HG03280 (cell line): ENCODE results near the gene COX17.
A peak's percentile ranks its signal among the peaks of the same experiment; 100 is the strongest.
"Not testable (repeated sequence)": the region's sequence is repeated elsewhere in the genome, so short reads cannot be mapped to it uniquely, and the experiment has no call there.

Source experiments
- ATAC-seq: cut with Tn5 transposase; IDR thresholded peaks from one replicate; pipeline ENCODE4 v1.9.1; 2021; ENCODE audit warnings: mild to moderate bottlenecking, moderate library complexity; ENCODE audit not compliant: unreplicated experiment

Gene COX17, protein sequence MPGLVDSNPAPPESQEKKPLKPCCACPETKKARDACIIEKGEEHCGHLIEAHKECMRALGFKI

GRCh38 chr3:119676771-119677640, at the start of gene COX17:
Gene COX17, minus strand, starts transcription at chr3:119677406. Its CDS starts 96 bp downstream, at chr3:119677310.
- peak; percentile 90 for ATAC-seq

DNA sequence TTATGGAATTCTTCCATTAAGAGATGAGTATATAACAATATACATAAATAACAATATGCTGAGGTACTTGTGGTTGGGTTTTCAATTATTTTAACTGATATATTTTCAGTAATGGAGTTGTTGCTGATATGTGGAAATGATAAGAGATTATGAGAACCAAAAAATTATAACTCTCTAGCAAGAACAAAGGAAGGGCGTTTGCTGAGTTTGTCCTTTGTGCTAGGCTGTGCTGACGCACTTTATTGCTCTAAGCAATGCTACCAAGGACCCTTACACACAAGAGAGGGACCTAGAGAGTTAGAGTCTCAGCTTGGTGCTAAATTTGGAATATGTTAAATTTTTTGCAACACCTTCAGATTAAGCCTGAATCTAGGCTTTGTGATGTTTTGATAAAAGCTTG, 49.7 kb upstream of the COX17 start:
- no peak for ATAC-seq

DNA sequence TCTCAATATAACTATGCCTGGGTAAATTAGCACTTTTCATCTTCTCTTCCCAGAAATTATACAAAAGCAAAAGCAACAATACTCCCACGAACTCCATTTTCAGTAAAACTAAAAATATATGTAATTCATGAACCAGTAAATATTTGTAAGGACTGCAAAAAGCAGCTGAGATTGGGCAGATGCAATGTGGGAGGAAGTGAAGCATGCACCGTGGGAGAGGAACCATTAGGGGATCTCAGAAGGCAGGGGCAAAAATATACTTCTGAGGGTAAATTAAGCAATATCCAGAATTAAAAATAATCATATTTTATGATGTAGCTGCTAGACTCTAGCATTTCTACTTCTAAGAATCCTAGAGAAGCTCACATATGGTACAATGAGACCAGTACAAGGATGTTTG, 45.8 kb upstream of the COX17 start:
- ATAC-seq: no peak

- ATAC-seq: no peak
These were observed 40.3 kb upstream of the COX17 start for GRCh38 chr3:119717520-119717919.

GRCh38 chr3:119716998-119717397, 39.8 kb upstream of the COX17 start:
- no peak for ATAC-seq

GRCh38 chr3:119715105-119715504, 37.9 kb upstream of the COX17 start:
- no peak for ATAC-seq

- ATAC-seq: no peak
These were observed 26.8 kb upstream of the COX17 start for GRCh38 chr3:119703820-119704531.

- ATAC-seq: peak; percentile 93
These were observed 25.6 kb upstream of the COX17 start, which contains the start of gene CFAP91 for GRCh38 chr3:119702530-119703527. Gene CFAP91, plus strand, starts transcription at chr3:119703022. Its CDS starts 77 bp downstream, at chr3:119703099.

GRCh38 chr3:119700920-119701734, 23.9 kb upstream of the COX17 start:
- no peak for ATAC-seq

DNA sequence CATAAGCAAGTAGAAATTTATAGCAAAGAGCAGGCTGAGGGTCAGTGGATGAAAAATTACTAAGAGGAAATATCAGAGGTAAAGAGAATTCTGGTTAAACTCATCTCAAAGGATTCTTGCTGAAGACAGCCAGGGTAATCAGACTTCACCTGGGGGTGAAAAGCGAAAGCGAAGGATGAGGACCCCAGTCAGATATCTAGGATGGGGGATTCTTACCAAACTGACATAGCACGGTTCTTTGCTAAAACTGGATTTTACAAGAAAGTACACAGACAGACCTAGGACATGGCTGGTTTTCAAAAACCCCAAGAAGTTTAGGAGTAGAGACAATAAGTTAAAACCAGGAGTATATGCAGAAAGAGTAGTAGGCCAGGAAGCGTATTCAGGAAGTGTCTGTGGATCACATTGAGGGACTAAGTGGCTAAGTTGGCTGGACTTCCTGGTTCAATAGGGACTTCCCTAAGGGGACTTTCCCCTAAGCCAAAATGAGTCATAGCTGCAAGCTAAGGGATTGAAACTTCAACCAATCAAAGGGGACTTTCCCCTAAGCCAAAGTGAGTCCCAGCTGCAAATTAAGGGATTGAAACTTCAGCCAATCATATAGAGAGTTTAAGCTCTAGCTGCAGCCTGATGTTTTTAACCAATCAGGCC, 23.2 kb upstream of the COX17 start:
- no peak for ATAC-seq

GRCh38 chr3:119697394-119697793, 20.2 kb upstream of the COX17 start:
- ATAC-seq: peak; percentile 34

- no peak for ATAC-seq
These were observed 18.3 kb upstream of the COX17 start for GRCh38 chr3:119695480-119695879.

DNA sequence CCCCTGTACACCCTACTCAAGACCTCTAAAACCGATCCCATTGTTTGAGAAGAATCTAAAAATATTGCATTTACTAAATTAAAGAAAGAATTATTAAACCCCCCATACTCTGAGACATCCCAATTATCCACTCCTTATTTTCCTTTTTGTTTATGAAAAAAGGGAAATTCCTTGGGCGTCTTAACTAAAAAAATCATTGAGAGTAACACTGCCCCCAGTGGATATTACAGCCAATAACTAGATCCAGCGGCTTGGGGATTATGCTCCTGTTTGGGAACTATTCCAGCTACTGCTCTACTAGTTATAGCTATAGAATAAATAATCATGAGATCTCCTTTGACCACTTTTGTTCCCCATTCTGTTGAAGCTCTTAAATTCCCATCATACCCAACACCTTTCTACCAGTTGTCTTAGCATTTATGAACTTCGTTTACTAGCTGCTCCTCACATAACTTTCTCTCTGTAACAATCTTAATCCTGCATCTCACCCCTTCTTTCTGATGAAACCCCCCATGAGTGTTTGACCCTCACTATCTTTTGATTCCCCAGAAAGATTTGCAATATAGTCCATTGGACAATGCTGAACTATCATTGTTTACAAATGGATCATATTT, 12.9 kb upstream of the COX17 start:
- ATAC-seq: no peak

- no peak for ATAC-seq
These were observed 6.2 kb upstream of the COX17 start for GRCh38 chr3:119683421-119683820.

GRCh38 chr3:119681279-119681678, 4.1 kb upstream of the COX17 start:
- ATAC-seq: no peak

DNA sequence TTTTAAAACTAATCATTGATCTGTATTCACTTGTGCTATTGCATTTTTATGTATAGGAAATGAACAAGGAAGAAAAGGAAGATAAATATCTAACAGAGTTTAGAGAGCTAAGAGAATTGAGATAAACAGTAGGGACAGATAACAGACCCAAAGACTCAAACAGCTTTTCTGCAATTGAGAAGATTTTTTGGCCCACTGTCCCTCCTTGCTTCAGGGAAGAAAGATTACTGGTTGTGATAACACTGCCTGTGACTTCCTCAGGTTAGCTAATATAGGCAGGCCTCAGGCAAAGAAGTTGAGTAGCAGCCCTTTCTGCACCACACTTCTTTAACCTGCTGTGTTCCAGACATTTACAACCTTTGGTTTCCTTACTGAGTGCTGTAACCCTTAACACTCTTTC, 2.7 kb upstream of the COX17 start:
- ATAC-seq: no peak

DNA sequence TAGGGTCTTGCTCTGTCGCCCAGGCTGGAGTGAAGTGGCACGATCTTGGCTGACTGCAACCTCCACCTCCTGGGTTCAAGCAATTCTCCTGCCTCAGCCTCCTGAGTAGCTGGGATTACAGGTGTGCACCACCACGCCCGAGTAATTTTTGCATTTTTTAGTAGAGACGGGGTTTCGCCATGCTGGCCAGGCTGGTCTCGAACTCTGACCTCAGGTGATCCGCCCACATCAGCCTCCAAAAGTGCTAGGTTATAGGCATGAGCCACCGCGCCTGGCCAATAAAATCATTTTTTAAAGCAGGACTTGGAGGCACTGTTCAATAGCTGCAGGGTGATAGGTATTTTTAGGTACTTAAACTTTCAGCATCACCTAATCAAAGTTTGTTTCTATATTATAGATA, 1.0 kb upstream of the COX17 start:
- ATAC-seq: not testable (repeated sequence)

DNA sequence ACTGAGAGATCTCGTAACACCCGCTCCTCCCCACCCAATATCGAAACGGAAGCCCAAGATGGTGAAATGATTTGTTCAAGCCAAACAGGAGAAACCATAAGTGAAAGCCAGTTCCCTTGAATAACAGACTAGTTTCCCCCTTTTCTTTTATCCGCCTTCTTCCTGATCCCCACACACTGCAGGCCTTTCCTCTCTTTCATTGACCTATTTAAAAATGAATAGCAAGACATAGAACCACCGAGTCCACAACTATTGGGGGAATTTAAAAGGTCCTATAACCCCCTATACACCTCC, 382 bp upstream of the COX17 start:
- ATAC-seq: no peak

- no peak for ATAC-seq
These were observed 1.2 kb downstream of the COX17 start for GRCh38 chr3:119676020-119676419.
